Measurements from ENCODE around the gene PSAP.
A peak's percentile ranks its signal among the peaks of the same experiment; 100 is the strongest.

The PSAP gene

GRCh38 chr10:71782221-71782916 lies 68.7 kb downstream of the PSAP start:
- DNase-seq: no peak

GRCh38 chr10:71780719-71781118 lies 70.3 kb downstream of the PSAP start:
- no peak for DNase-seq

- no peak for DNase-seq
These were observed 70.9 kb downstream of the PSAP start for GRCh38 chr10:71780156-71780555.

GRCh38 chr10:71779641-71780040 lies 71.4 kb downstream of the PSAP start:
- DNase-seq: no peak

- DNase-seq: no peak
These were observed 72.8 kb downstream of the PSAP start for GRCh38 chr10:71778071-71778825.

GRCh38 chr10:71777213-71777985 lies 73.7 kb downstream of the PSAP start:
- DNase-seq: no peak

GRCh38 chr10:71776481-71776925 lies 74.5 kb downstream of the PSAP start:
- no peak for DNase-seq

- no peak for DNase-seq
These were observed 75.9 kb downstream of the PSAP start for GRCh38 chr10:71774916-71775702.

- peak; percentile 33 to 73 for DNase-seq
These were observed 77.7 kb downstream of the PSAP start, which contains the start of gene VSIR for GRCh38 chr10:71773221-71773971. TSS of gene VSIR (minus strand) at chr10:71773520. CDS start at chr10:71773439, 81 bp downstream.

GRCh38 chr10:71772832-71773220 lies 78.2 kb downstream of the PSAP start:
- DNase-seq: no peak

- DNase-seq: no peak
These were observed 79.0 kb downstream of the PSAP start for GRCh38 chr10:71771821-71772617.

- DNase-seq: no peak
These were observed 79.8 kb downstream of the PSAP start for GRCh38 chr10:71771204-71771603.

GRCh38 chr10:71770789-71771188 lies 80.3 kb downstream of the PSAP start:
- no peak for DNase-seq

GRCh38 chr10:71770255-71770654 lies 80.8 kb downstream of the PSAP start:
- no peak for DNase-seq

GRCh38 chr10:71769279-71769823 lies 81.7 kb downstream of the PSAP start:
- no peak for DNase-seq

GRCh38 chr10:71767420-71768035 lies 83.5 kb downstream of the PSAP start:
- no peak for DNase-seq

- DNase-seq: peak in 1 of 2 experiments; percentile 24
These were observed 84.2 kb downstream of the PSAP start for GRCh38 chr10:71766717-71767419.

Data from NCI-H526 (cell line).